Naive thymus-derived CD4-positive, alpha-beta T cell (primary cell): ENCODE results near the gene LIMA1. TPM values are rescaled to one million over a fixed set of nuclear protein-coding genes. Genes with fewer than 3 reads are reported as not detected.
"Not testable (repeated sequence)": the region's sequence is repeated elsewhere in the genome, so short reads cannot be mapped to it uniquely, and the experiment has no call there.

ENCODE experiments used
- ATAC-seq: fragments of 150-1000 bp; cut with Tn5 transposase; 2 replicates; pipeline ENCODE4 v1.10.0; 2021; ENCODE audit warnings: mild to moderate bottlenecking, moderate library complexity
- CTCF ChIA-PET: fragments of 350-600 bp; sonication (Branson Sonifier 250); formaldehyde crosslinking; loops from one replicate; lab custom pipeline; 2021; ENCODE audit warnings: antibody characterized with exemption; lab: Charles Lee
- POLR2A ChIA-PET: fragments of 350-600 bp; sonication (Branson Sonifier 250); formaldehyde crosslinking; loops from one replicate; lab custom pipeline; 2021; ENCODE audit warnings: antibody characterized with exemption, inconsistent platforms; lab: Charles Lee
- DNase-seq, 9 donors: peaks; one replicate each; pipeline versions ENCODE4 v3.0.0 to v3.0.0-alpha.2; 2020 to 2022; ENCODE audit warnings: mixed read lengths in 1 of 9
- H3K27ac ChIP-seq: one replicate; pipeline ENCODE4 v1.7.0; 2013; ENCODE audit warnings: mild to moderate bottlenecking, low read depth, low read length, moderate library complexity
- H3K27me3 ChIP-seq, 2 donors: one replicate each; pipeline ENCODE4 v1.7.0; 2013; ENCODE audit warnings: low read length in 2 of 2, mild to moderate bottlenecking in 2 of 2, moderate library complexity in 2 of 2; ENCODE audit not compliant: control insufficient read depth in 2 of 2, insufficient read depth in 2 of 2
- H3K36me3 ChIP-seq, 3 experiments: 1 replicate in 2 of 3; 2 replicates in 1 of 3; pipeline ENCODE4 v1.7.0; 2013; ENCODE audit warnings: low read length in 3 of 3, mild to moderate bottlenecking in 3 of 3, moderate library complexity in 1 of 3; ENCODE audit not compliant: insufficient read depth in 3 of 3, control insufficient read depth in 2 of 3
- H3K4me1 ChIP-seq, 2 donors: one replicate each; pipeline ENCODE4 v1.7.0; 2013; ENCODE audit warnings: low read length in 2 of 2, mild to moderate bottlenecking in 2 of 2, moderate library complexity in 1 of 2; ENCODE audit not compliant: control insufficient read depth in 2 of 2, insufficient read depth in 2 of 2
- H3K4me3 ChIP-seq: 2 replicates; pipeline ENCODE4 v1.7.0; 2013; ENCODE audit warnings: mild to moderate bottlenecking, low read length
- H3K9me3 ChIP-seq, 3 experiments: 1 replicate in 2 of 3; 2 replicates in 1 of 3; pipeline ENCODE4 v1.7.0; 2013; ENCODE audit warnings: low read length in 3 of 3; ENCODE audit not compliant: control insufficient read depth in 2 of 3
- H3K27ac Mint-ChIP-seq, 9 donors: one replicate each; pipeline ENCODE4 v1.8.0; 2020 to 2022; ENCODE audit warnings: mixed read lengths in 9 of 9, mild to moderate bottlenecking in 8 of 9, moderate library complexity in 5 of 9, inconsistent platforms in 2 of 9
- H3K27me3 Mint-ChIP-seq, 5 donors: one replicate each; pipeline ENCODE4 v1.8.0; 2021 to 2022; ENCODE audit warnings: mixed read lengths in 5 of 5, mild to moderate bottlenecking in 1 of 5
- H3K36me3 Mint-ChIP-seq, 5 donors: one replicate each; pipeline ENCODE4 v1.8.0; 2020 to 2022; ENCODE audit warnings: mixed read lengths in 5 of 5, mild to moderate bottlenecking in 3 of 5, inconsistent platforms in 1 of 5
- H3K4me1 Mint-ChIP-seq, 7 donors: one replicate each; pipeline ENCODE4 v1.8.0; 2020 to 2022; ENCODE audit warnings: mixed read lengths in 7 of 7, mild to moderate bottlenecking in 3 of 7, inconsistent platforms in 1 of 7
- H3K4me3 Mint-ChIP-seq, 10 donors: one replicate each; pipeline ENCODE4 v1.8.0; 2020 to 2022; ENCODE audit warnings: mild to moderate bottlenecking in 10 of 10, mixed read lengths in 10 of 10, moderate library complexity in 6 of 10, inconsistent platforms in 2 of 10
- H3K9me3 Mint-ChIP-seq, 11 donors: one replicate each; pipeline ENCODE4 v1.8.0; 2020 to 2022; ENCODE audit warnings: mixed read lengths in 11 of 11, mild to moderate bottlenecking in 4 of 11, inconsistent platforms in 1 of 11, moderate library complexity in 1 of 11
- intact Hi-C, 2 donors: fragments of 100-400 bp; cut with micrococcal nuclease; formaldehyde crosslinking; loops; one replicate each; pipeline ENCODE4 v1.15.1; 2023
- polyA plus RNA-seq, 2 donors: library from polyadenylated mRNA; unstranded; fragments of 300-500 nt; fragmentation: Illumina TruSeq; gene quantifications; one replicate each; pipeline ENCODE4 v1.2.3, GENCODE V29; 2021
- total RNA-seq, 6 experiments: library from RNA in 5 of 6; stranded (reverse) in 5 of 6; gene quantifications; 1 replicate in 5 of 6; 2 replicates in 1 of 6; pipeline ENCODE4 v1.2.3 and lab custom pipeline; 2021 to 2026

The LIMA1 gene
- total and polyA plus RNA-seq, 7 experiments from 2014 or later: 5.4 to 33.6 (median 11.2) TPM

DNA sequence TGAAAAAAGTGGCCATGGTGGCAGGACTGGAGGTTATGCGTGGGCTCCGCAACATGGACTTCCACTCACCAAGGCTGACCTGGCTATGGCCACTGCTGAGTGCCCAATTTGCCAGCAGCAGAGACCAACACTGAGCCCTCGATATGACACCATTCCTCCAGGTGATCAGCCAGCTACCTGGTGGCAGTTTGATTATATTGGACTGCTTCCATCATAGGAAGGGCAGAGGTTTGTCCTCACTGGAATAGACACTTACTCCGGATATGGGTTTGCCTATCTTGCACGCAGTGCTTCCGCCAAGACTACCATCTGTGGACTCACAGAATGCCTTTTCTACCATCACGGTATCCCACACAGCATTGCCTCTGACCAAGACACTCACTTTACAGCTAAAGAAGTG lies 40.8 kb upstream of the LIMA1 start:
- H3K27ac Mint-ChIP-seq, H3K36me3 ChIP-seq, DNase-seq, H3K4me1 Mint-ChIP-seq, H3K36me3 Mint-ChIP-seq, CTCF ChIA-PET, H3K27me3 ChIP-seq, H3K27me3 Mint-ChIP-seq, intact Hi-C loops, H3K27ac ChIP-seq, H3K9me3 Mint-ChIP-seq, H3K4me3 Mint-ChIP-seq, H3K4me3 ChIP-seq, ATAC-seq, POLR2A ChIA-PET, H3K4me1 ChIP-seq, H3K9me3 ChIP-seq: not testable (repeated sequence)

DNA sequence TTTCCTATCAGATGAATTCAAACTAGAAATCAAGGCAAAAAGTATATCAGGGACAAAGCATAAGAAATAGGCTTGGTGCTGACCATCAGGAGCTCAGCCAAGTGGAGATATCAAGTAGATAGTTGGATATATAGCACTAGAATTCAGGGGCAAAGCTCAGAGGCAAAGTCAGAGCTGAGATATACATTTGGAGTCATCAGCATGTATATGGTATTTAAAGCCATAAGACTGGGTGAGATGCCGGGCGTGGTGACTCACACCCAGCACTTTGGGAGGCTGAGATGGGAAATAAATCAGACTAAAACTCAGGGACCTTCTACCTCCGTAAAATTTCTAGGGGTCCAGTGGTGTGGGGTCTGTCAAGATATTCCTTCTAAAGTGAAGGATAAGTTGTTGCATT lies 38.9 kb upstream of the LIMA1 start:
- H3K9me3 ChIP-seq: no peaks in the 10 kb centered on the region
- no peaks in the 10 kb centered on the region for H3K27me3 ChIP-seq
- Mint-ChIP-seq H3K36me3 (peaks cover 0 to 11% (median 6%) of the 10 kb centered on the region in 5 donors), H3K4me1 (peaks cover 0 to 4% (median 0%) of the 10 kb centered on the region in 7 donors), H3K27ac (no peak overlapping the region), H3K27me3 (no peaks in the 10 kb centered on the region), H3K4me3 (no peak overlapping the region), H3K9me3 (peaks cover 0 to 2% (median 0%) of the 10 kb centered on the region in 11 donors)
- DNase-seq: no peak
- ATAC-seq: no peak
- ChIA-PET POLR2A (no interaction called here), CTCF (interaction anchor here (0.6 kb wide), 1 partner anchor 85 kb away, joined by 3 read pairs; no protein-coding TSS in a partner anchor)
- intact Hi-C loops: no loop called here
- H3K27ac ChIP-seq: no peak overlapping the region
- no peaks in the 10 kb centered on the region for H3K36me3 ChIP-seq
- H3K4me3 ChIP-seq: no peak overlapping the region
- no peaks in the 10 kb centered on the region for H3K4me1 ChIP-seq

DNA sequence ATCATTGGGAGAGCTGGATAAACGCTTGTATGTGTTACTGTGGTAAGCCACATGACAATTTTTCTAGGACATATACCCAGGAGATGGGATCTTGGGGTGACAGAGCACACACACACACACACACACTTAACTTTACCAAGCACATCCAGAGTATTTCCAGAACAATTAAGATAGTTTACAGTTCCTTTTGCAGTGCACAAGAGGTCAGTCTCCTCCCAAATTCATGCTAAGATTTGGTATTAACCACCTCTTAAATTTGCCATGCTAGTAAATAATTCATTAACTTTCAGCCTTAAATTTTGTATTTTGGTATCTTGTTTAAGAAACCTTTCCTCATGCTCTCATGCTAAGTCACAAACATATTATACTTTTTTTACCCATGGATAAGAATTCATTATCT lies 33.9 kb upstream of the LIMA1 start:
- Mint-ChIP-seq H3K27me3 (no peaks in the 10 kb centered on the region), H3K9me3 (peaks cover 0 to 1% (median 0%) of the 10 kb centered on the region in 11 donors), H3K4me3 (no peak overlapping the region), H3K27ac (no peak overlapping the region), H3K36me3 (peaks cover 0 to 7% (median 0%) of the 10 kb centered on the region in 5 donors), H3K4me1 (peaks cover 0 to 2% (median 0%) of the 10 kb centered on the region in 7 donors)
- ATAC-seq: no peak
- POLR2A ChIA-PET: no interaction called here
- CTCF ChIA-PET: interaction anchor here (0.6 kb wide), 1 partner anchor 1672 kb away, joined by 3 read pairs; no protein-coding TSS in a partner anchor
- intact Hi-C loops: no loop called here
- no peaks in the 10 kb centered on the region for H3K36me3 ChIP-seq
- no peaks in the 10 kb centered on the region for H3K9me3 ChIP-seq
- no peak for DNase-seq
- no peak overlapping the region for H3K4me3 ChIP-seq
- no peaks in the 10 kb centered on the region for H3K4me1 ChIP-seq
- no peaks in the 10 kb centered on the region for H3K27me3 ChIP-seq
- H3K27ac ChIP-seq: no peak overlapping the region

DNA sequence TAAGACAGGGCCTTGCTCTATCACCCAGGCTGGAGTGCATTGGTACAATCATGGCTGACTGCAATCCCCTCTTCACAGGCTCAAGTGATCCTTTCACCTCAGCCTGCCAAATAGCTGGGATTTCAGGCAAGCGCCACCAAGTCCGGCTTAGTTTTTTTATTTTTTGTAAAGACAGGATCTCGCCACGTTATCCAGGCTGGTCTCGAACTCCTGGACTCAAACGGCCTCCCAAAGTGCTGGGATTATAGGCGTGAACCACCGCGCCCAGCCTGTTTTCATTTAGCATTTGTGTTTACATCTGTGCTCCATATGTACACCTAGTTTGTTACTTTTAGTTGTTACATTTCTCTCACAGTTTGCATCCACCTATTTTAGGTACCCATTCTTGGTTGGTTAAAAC lies 32.5 kb upstream of the LIMA1 start:
- POLR2A ChIA-PET: no interaction called here
- no peak overlapping the region for H3K4me3 ChIP-seq
- H3K27ac ChIP-seq: no peak overlapping the region
- Mint-ChIP-seq H3K36me3 (peaks cover 0 to 9% (median 0%) of the 10 kb centered on the region in 5 donors), H3K27me3 (no peaks in the 10 kb centered on the region), H3K27ac (no peak overlapping the region), H3K4me1 (peaks cover 0 to 3% (median 0%) of the 10 kb centered on the region in 7 donors), H3K9me3 (no peaks in the 10 kb centered on the region), H3K4me3 (no peak overlapping the region)
- intact Hi-C loops: loop anchor here in 1 of 2 donors (2.0 kb wide), 2 partner anchors 183 to 241 kb away; no protein-coding TSS in a partner anchor
- ATAC-seq (no peak), DNase-seq (no peak)
- no peaks in the 10 kb centered on the region for H3K9me3 ChIP-seq
- H3K36me3 ChIP-seq: no peaks in the 10 kb centered on the region
- H3K27me3 ChIP-seq: no peaks in the 10 kb centered on the region
- no peaks in the 10 kb centered on the region for H3K4me1 ChIP-seq
- CTCF ChIA-PET: interaction anchor here (0.7 kb wide), 1 partner anchor 243 kb away, joined by 3 read pairs; no protein-coding TSS in a partner anchor

DNA sequence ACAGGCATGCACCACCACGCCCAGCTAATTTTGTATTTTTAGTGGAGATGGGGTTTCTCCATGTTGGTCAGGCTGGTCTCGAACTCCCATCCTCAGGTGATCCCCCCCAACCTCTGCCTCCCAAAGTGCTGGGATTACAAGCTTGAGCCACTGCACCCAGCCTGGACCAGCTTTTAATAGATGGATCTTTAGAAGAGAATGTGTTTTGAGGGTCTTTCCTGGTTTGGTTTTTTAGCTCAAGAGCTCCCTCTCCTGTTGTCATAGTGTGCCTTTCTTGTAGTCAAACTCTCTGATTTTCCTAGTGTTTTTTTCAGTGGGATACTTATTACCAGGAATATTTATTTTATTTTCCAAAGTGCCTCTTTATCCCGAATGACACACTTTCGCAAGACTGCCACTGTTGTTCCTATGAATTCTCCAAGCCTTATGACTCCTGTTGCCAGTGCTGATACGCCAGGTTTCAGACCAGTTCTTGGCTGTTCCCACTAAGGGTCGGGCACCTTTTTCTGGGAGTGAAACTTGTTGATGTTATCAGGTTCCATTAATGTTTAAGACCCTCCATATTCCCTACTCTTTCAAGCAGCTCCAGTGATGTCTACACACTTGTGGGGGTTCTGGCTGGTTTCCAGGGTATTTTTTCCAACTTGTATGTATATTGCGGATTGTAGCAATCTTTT lies 31.5 kb upstream of the LIMA1 start:
- Mint-ChIP-seq H3K4me1 (peaks cover 0 to 3% (median 0%) of the 10 kb centered on the region in 7 donors), H3K4me3 (no peak overlapping the region), H3K9me3 (no peaks in the 10 kb centered on the region), H3K27me3 (no peaks in the 10 kb centered on the region), H3K36me3 (peaks cover 0 to 14% (median 0%) of the 10 kb centered on the region in 5 donors), H3K27ac (no peak overlapping the region)
- ChIA-PET POLR2A (no interaction called here), CTCF (interaction anchor here (0.7 to 1.3 kb wide), 3 partner anchors 105 to 182 kb away, joined by 3 to 7 read pairs (median 3); no protein-coding TSS in a partner anchor)
- H3K9me3 ChIP-seq: no peaks in the 10 kb centered on the region
- H3K27ac ChIP-seq: no peak overlapping the region
- no peaks in the 10 kb centered on the region for H3K27me3 ChIP-seq
- no peak for DNase-seq
- no peak for ATAC-seq
- intact Hi-C loops: loop anchor here (1.0 to 5.0 kb wide), 5 partner anchors 102 to 240 kb away; no protein-coding TSS in a partner anchor
- H3K36me3 ChIP-seq: no peaks in the 10 kb centered on the region
- H3K4me1 ChIP-seq: no peaks in the 10 kb centered on the region
- H3K4me3 ChIP-seq: no peak overlapping the region

DNA sequence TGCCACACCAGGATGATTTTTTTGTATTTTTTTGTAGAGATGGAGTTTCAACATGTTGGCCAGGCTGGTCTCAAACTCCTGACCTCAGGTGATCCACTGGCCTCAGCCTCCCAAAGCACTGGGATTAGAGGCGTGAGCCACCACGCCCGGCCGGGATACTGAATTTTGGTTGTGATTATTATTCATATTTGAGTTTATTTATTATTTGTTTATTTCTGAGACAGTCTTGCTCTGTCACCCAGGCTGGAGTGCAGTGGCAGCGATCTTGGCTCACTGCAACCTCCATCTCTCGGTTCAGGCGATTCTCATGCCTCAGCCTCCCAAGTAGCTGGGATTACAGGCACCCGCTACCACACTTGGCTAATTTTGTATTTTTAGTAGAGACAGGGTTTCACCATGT lies 30.7 kb upstream of the LIMA1 start:
- H3K27me3 Mint-ChIP-seq, H3K4me1 Mint-ChIP-seq, H3K4me3 Mint-ChIP-seq, H3K27me3 ChIP-seq, H3K27ac Mint-ChIP-seq, H3K9me3 Mint-ChIP-seq, POLR2A ChIA-PET, H3K9me3 ChIP-seq, DNase-seq, H3K27ac ChIP-seq, H3K36me3 ChIP-seq, H3K4me3 ChIP-seq, ATAC-seq, H3K4me1 ChIP-seq: not testable (repeated sequence)
- intact Hi-C loops: loop anchor here (1.0 to 5.0 kb wide), 5 partner anchors 102 to 239 kb away; no protein-coding TSS in a partner anchor
- H3K36me3 Mint-ChIP-seq: peaks cover 0 to 16% (median 0%) of the 10 kb centered on the region in 5 donors
- CTCF ChIA-PET: interaction anchor here (1.0 to 1.3 kb wide), 2 partner anchors 132 to 181 kb away, joined by 3 to 7 read pairs; no protein-coding TSS in a partner anchor
